ENCODE results near the gene TOMM22.

GRCh38 chr22:38716271-38716670, 34.5 kb downstream of the TOMM22 start:
- TF ChIP-seq EZH2phosphoT487 (IDR thresholded peaks at IDR 0.05; ENCODE audit: borderline replicate concordance) (no peak), CTCF (conservative IDR thresholded peaks at IDR 0.05; ENCODE audit: low read length) (no peak)

Measured in Loucy (cell line).